IMR-90 (cell line): ENCODE measurements around the gene SLC2A2. TPM values are rescaled to one million over a fixed set of nuclear protein-coding genes. Genes with fewer than 3 reads are reported as not detected.

Source experiments
- ATAC-seq: fragments of 200-7000 bp; cut with Tn5 transposase; 2 replicates; pipeline ENCODE4 v1.9.1; 2020; ENCODE audit warnings: low read depth, mild to moderate bottlenecking, moderate library complexity
- BruUV-seq: library from RNA; stranded (reverse); fragments of 400-500 nt; replicated peaks from 2 replicates; lab custom pipeline; 2021; lab: Mats Ljungman, UMichigan
- CTCF ChIA-PET: fragments of 300-600 bp; formaldehyde crosslinking; extraction: SDS; loops from one replicate; lab custom pipeline; 2021; ENCODE audit warnings: antibody characterized with exemption; lab: Yijun Ruan, JAX
- POLR2A ChIA-PET: fragments of 300-600 bp; sonication (Branson Sonifier 250); formaldehyde crosslinking; loops from one replicate; lab custom pipeline; 2022; ENCODE audit warnings: antibody characterized with exemption; ENCODE audit not compliant: unreplicated experiment; lab: Charles Lee
- DNase-seq: peaks from one replicate; pipeline ENCODE4 v3.0.0; 2013
- H2AFZ ChIP-seq: replicated peaks from 2 replicates; pipeline ENCODE3; 2013; ENCODE audit warnings: low read length, mild to moderate bottlenecking; ENCODE audit not compliant: poor library complexity
- H2AK5ac ChIP-seq: 2 replicates; pipeline ENCODE4 v1.6.1; 2013; ENCODE audit warnings: low read depth, low read length, inconsistent platforms
- H2AK9ac ChIP-seq: replicated peaks from 2 replicates; pipeline ENCODE3; 2013; ENCODE audit warnings: mild to moderate bottlenecking, low read depth, low read length, moderate library complexity; ENCODE audit not compliant: poor library complexity
- H2BK120ac ChIP-seq: 2 replicates; pipeline ENCODE4 v1.6.1; 2013; ENCODE audit warnings: low read depth, low read length, inconsistent platforms
- H2BK15ac ChIP-seq: 3 replicates; pipeline ENCODE4 v1.6.1; 2013; ENCODE audit warnings: low read depth, low read length, inconsistent platforms
- H2BK20ac ChIP-seq: 2 replicates; pipeline ENCODE4 v1.6.1; 2013; ENCODE audit warnings: low read depth, mild to moderate bottlenecking, inconsistent platforms, low read length, moderate library complexity
- H2BK5ac ChIP-seq: 2 replicates; pipeline ENCODE4 v1.6.1; 2013; ENCODE audit warnings: mild to moderate bottlenecking, low read depth, low read length, inconsistent platforms; ENCODE audit not compliant: poor library complexity, severe bottlenecking
- H3K14ac ChIP-seq: replicated peaks from 2 replicates; pipeline ENCODE4 v1.6.1; 2013; ENCODE audit warnings: low read depth, low read length, inconsistent platforms
- H3K18ac ChIP-seq: 2 replicates; pipeline ENCODE4 v1.6.1; 2013; ENCODE audit warnings: low read depth, low read length, control low read depth
- H3K23ac ChIP-seq: 2 replicates; pipeline ENCODE4 v1.6.1; 2013; ENCODE audit warnings: low read depth, low read length, inconsistent platforms
- H3K27ac ChIP-seq: 2 replicates; pipeline ENCODE4 v1.5.1; 2013; ENCODE audit warnings: mild to moderate bottlenecking, control low read depth, low read length; ENCODE audit not compliant: insufficient read depth
- H3K27me3 ChIP-seq: 2 replicates; pipeline ENCODE4 v1.6.1; 2013; ENCODE audit warnings: low read length; ENCODE audit not compliant: control insufficient read depth, insufficient read depth
- H3K36me3 ChIP-seq: 2 replicates; pipeline ENCODE4 v1.6.1; 2013; ENCODE audit warnings: low read length, mixed read lengths; ENCODE audit not compliant: control insufficient read depth, insufficient read depth
- H3K4ac ChIP-seq: 2 replicates; pipeline ENCODE4 v1.6.1; 2013; ENCODE audit warnings: low read depth, low read length, inconsistent platforms
- H3K4me1 ChIP-seq: 2 replicates; pipeline ENCODE4 v1.6.1; 2013; ENCODE audit warnings: low read length, mixed read lengths; ENCODE audit not compliant: control insufficient read depth, insufficient read depth
- H3K4me2 ChIP-seq: 2 replicates; pipeline ENCODE4 v1.6.1; 2013; ENCODE audit warnings: low read depth, mild to moderate bottlenecking, control low read depth, low read length, moderate library complexity
- H3K4me3 ChIP-seq: 2 replicates; pipeline ENCODE4 v1.5.1; 2013; ENCODE audit warnings: low read depth, mild to moderate bottlenecking, control low read depth, low read length, moderate library complexity; ENCODE audit not compliant: insufficient read depth
- H3K56ac ChIP-seq: 2 replicates; pipeline ENCODE4 v1.6.1; 2013; ENCODE audit warnings: low read length, inconsistent platforms; ENCODE audit not compliant: insufficient read depth; ENCODE audit errors: extremely low read depth
- H3K79me1 ChIP-seq, 2 experiments: 2 replicates each; pipeline ENCODE4 v1.6.1; 2013; ENCODE audit warnings: low read length in 2 of 2, inconsistent platforms in 1 of 2, low read depth in 1 of 2
- H3K9ac ChIP-seq: 2 replicates; pipeline ENCODE4 v1.6.1; 2013; ENCODE audit warnings: low read depth, low read length, control low read depth
- H3K9me1 ChIP-seq: 2 replicates; pipeline ENCODE4 v1.6.1; 2013; ENCODE audit warnings: low read length, inconsistent platforms; ENCODE audit not compliant: insufficient read depth
- H3K9me3 ChIP-seq: 2 replicates; pipeline ENCODE4 v1.6.1; 2013; ENCODE audit warnings: low read length; ENCODE audit not compliant: control insufficient read depth, insufficient read depth
- H4K20me1 ChIP-seq: 2 replicates; pipeline ENCODE4 v1.6.1; 2013; ENCODE audit warnings: low read length, inconsistent platforms; ENCODE audit not compliant: insufficient read depth
- H4K5ac ChIP-seq: 2 replicates; pipeline ENCODE4 v1.6.1; 2013; ENCODE audit warnings: mild to moderate bottlenecking, low read depth, low read length, control low read depth
- H4K8ac ChIP-seq, 2 experiments: 2 replicates each; pipeline ENCODE4 v1.6.1; 2013; ENCODE audit warnings: low read depth in 2 of 2, low read length in 2 of 2, control low read depth in 1 of 2, inconsistent platforms in 1 of 2
- H4K91ac ChIP-seq: 2 replicates; pipeline ENCODE4 v1.6.1; 2013; ENCODE audit warnings: low read depth, low read length, inconsistent platforms; ENCODE audit not compliant: insufficient read depth
- CEBPB ChIP-seq: IDR thresholded peaks from 2 replicates; pipeline ENCODE4 v1.6.1; 2012; ENCODE audit warnings: low read depth, low read length, improper control_type of control experiment
- CHD1 ChIP-seq: IDR thresholded peaks from 2 replicates; pipeline ENCODE4 v1.6.1; 2012; ENCODE audit warnings: low read depth, low read length, improper control_type of control experiment
- ELK1 ChIP-seq: fragments of 150-350 bp; IDR thresholded peaks from 2 replicates; pipeline ENCODE4 v1.6.1; 2016; ENCODE audit warnings: low read depth, mild to moderate bottlenecking, low read length, moderate library complexity, borderline replicate concordance
- MAFK ChIP-seq: IDR thresholded peaks from 2 replicates; pipeline ENCODE4 v1.6.1; 2012; ENCODE audit warnings: low read depth, low read length, improper control_type of control experiment
- MAZ ChIP-seq: IDR thresholded peaks from 2 replicates; pipeline ENCODE4 v1.6.1; 2012; ENCODE audit warnings: low read depth, mild to moderate bottlenecking, low read length, improper control_type of control experiment, moderate library complexity, borderline replicate concordance
- NFE2L2 ChIP-seq: fragments of 150-350 bp; IDR thresholded peaks from 2 replicates; pipeline ENCODE4 v1.6.1; 2016; ENCODE audit warnings: low read depth, mild to moderate bottlenecking, low read length
- POLR2A ChIP-seq: IDR thresholded peaks from 2 replicates; pipeline ENCODE4 v1.6.1; 2012; ENCODE audit warnings: mild to moderate bottlenecking, low read depth, low read length
- RAD21 ChIP-seq: IDR thresholded peaks from 2 replicates; pipeline ENCODE4 v1.6.1; 2012; ENCODE audit warnings: low read length, improper control_type of control experiment
- RCOR1 ChIP-seq: IDR thresholded peaks from 2 replicates; pipeline ENCODE4 v1.6.1; 2012; ENCODE audit warnings: mild to moderate bottlenecking, low read length, improper control_type of control experiment; ENCODE audit not compliant: insufficient replicate concordance
- RFX5 ChIP-seq: IDR thresholded peaks from 2 replicates; pipeline ENCODE4 v1.8.0; 2012; ENCODE audit warnings: low read depth, mild to moderate bottlenecking, low read length, moderate library complexity
- SMC3 ChIP-seq: fragments of 150-350 bp; IDR thresholded peaks from 2 replicates; pipeline ENCODE4 v1.6.1; 2016; ENCODE audit warnings: low read depth, mild to moderate bottlenecking, antibody characterized with exemption, low read length, moderate library complexity
- USF2 ChIP-seq: fragments of 150-350 bp; IDR thresholded peaks from 2 replicates; pipeline ENCODE4 v1.6.1; 2017; ENCODE audit warnings: mild to moderate bottlenecking, antibody characterized with exemption, low read length, low read depth
- WGBS, 2 experiments: methylation state at CpG; one replicate each; pipeline versions ENCODE4 v1.1.5 to v1.1.7; 2013; ENCODE audit warnings: missing lambda C conversion rate in 2 of 2; ENCODE audit not compliant: insufficient read length in 1 of 2; ENCODE audit errors: extremely low coverage in 2 of 2; 5-methylcytosine and 5-hydroxymethylcytosine counted together
- dilution Hi-C: fragments of 300-500 bp; cut with HindIII; formaldehyde crosslinking; loops from one replicate; pipeline ENCODE4 v1.14.3; 2018; ENCODE audit warnings: low sequenced_read_pairs; ENCODE audit not compliant: unreplicated experiment
- in situ Hi-C: fragments of 300-500 bp; cut with MboI; formaldehyde crosslinking; loops from 3 replicates; pipeline ENCODE4 v1.14.3; 2019; ENCODE audit warnings: low sequenced_read_pairs, inconsistent platforms, mixed read lengths
- intact Hi-C: fragments of 100-400 bp; cut with micrococcal nuclease; formaldehyde crosslinking; loops from 2 replicates; pipeline ENCODE4 v1.10.0; 2022
- polyA plus RNA-seq, 3 experiments: library from polyadenylated mRNA; depleted of rRNA; stranded (reverse); fragments of >200 nt; gene quantifications; 2 replicates each; pipeline ENCODE4 v1.2.3, GENCODE V29; 2012; ENCODE audit warnings: low replicate concordance in 1 of 3
- total RNA-seq: library from RNA; depleted of rRNA; stranded (reverse); fragments of >200 nt; gene quantifications from 2 replicates; pipeline ENCODE4 v1.2.3, GENCODE V29; 2012

SLC2A2 gene
- total and polyA plus RNA-seq, 2 of the 4 experiments (the other 2 are of a cell fraction), result not detected

- no peak overlapping the region for H2AFZ ChIP-seq
- no peaks in the 10 kb centered on the region for H3K36me3 ChIP-seq
- no peak overlapping the region for H3K27ac ChIP-seq
- no peaks in the 10 kb centered on the region for H3K9me1 ChIP-seq
- no peaks in the 10 kb centered on the region for H3K79me1 ChIP-seq
- H3K4me1 ChIP-seq, result no peaks in the 10 kb centered on the region
- H3K9ac ChIP-seq, result no peak overlapping the region
- no peak overlapping the region for H3K23ac ChIP-seq
- dilution Hi-C loops (no loop called here), in situ Hi-C loops (no loop called here), intact Hi-C loops (no loop called here)
- H3K56ac ChIP-seq, result no peak overlapping the region
- H3K18ac ChIP-seq, result no peak overlapping the region
- no peaks in the 10 kb centered on the region for H4K20me1 ChIP-seq
- peak; percentile 23 for DNase-seq
- BruUV-seq, result no TSS peak
- H2BK20ac ChIP-seq, result no peak overlapping the region
- POLR2A ChIA-PET, result no interaction called here
- no peak overlapping the region for H3K4ac ChIP-seq
- H3K27me3 ChIP-seq, result peaks cover 2% of the 10 kb centered on the region
- no peak overlapping the region for H3K14ac ChIP-seq
- no peak overlapping the region for H4K8ac ChIP-seq
- no peak overlapping the region for H4K5ac ChIP-seq
- H3K9me3 ChIP-seq, result no peaks in the 10 kb centered on the region
- no peak overlapping the region for H3K4me2 ChIP-seq
- H2BK5ac ChIP-seq, result no peak overlapping the region
- H3K4me3 ChIP-seq, result no peak overlapping the region
- CTCF ChIA-PET, result interaction anchor here (0.6 kb wide), 1 partner anchor 210 kb away, joined by 7 read pairs; no protein-coding TSS in a partner anchor
- WGBS, 2 experiments, result 57% methylated on average over 3 of the region's 11 CpGs; no CpG with 5 or more reads in 1 of the 2 experiments
- no peak overlapping the region for H2BK120ac ChIP-seq
- TF ChIP-seq RCOR1 (no peak), SMC3 (no peak), CHD1 (no peak), RFX5 (no peak), ELK1 (no peak), USF2 (no peak), RAD21 (no peak), CEBPB (no peak), NFE2L2 (no peak), MAFK (no peak), MAZ (no peak), POLR2A (no peak)
- H2AK9ac ChIP-seq, result no peak overlapping the region
- no peak overlapping the region for H2AK5ac ChIP-seq
- no peak overlapping the region for H4K91ac ChIP-seq
- no peak for ATAC-seq
- H2BK15ac ChIP-seq, result no peak overlapping the region
These were observed 48.4 kb downstream of the SLC2A2 start for GRCh38 chr3:170977949-170978745.
